HAP-1 (cell line): ENCODE measurements around the gene NRF1.

ENCODE experiments used
- DNase-seq, 2 experiments: peaks; one replicate each; pipeline ENCODE4 v3.0.0-alpha.2; 2016 to 2020; ENCODE audit warnings: low spot score in 2 of 2
- H3K27me3 ChIP-seq: fragments of 250-450 bp; sonication (Bioruptor Pico); 2 replicates; pipeline ENCODE4 v1.5.1; 2020; ENCODE audit warnings: low read depth, mild to moderate bottlenecking, moderate library complexity
- H3K36me3 ChIP-seq: fragments of 250-450 bp; sonication (Bioruptor Pico); replicated peaks from 2 replicates; pipeline ENCODE4 v1.5.1; 2020; ENCODE audit warnings: mild to moderate bottlenecking
- H3K4me1 ChIP-seq: fragments of 250-450 bp; sonication (Bioruptor Pico); 2 replicates; pipeline ENCODE4 v1.5.1; 2020; ENCODE audit warnings: mild to moderate bottlenecking
- H3K4me3 ChIP-seq: fragments of 250-450 bp; sonication (Bioruptor Pico); 2 replicates; pipeline ENCODE4 v1.5.1; 2020; ENCODE audit warnings: mild to moderate bottlenecking, moderate library complexity
- H3K9me3 ChIP-seq: fragments of 250-450 bp; sonication (Bioruptor Pico); 2 replicates; pipeline ENCODE4 v1.5.1; 2020; ENCODE audit warnings: mild to moderate bottlenecking, moderate library complexity
- in situ Hi-C: fragments of 300-500 bp; cut with MboI; formaldehyde crosslinking; loops from 3 replicates; pipeline ENCODE4 v1.14.3; 2020; ENCODE audit warnings: low sequenced_read_pairs, inconsistent platforms, mixed read lengths

Gene NRF1

DNA sequence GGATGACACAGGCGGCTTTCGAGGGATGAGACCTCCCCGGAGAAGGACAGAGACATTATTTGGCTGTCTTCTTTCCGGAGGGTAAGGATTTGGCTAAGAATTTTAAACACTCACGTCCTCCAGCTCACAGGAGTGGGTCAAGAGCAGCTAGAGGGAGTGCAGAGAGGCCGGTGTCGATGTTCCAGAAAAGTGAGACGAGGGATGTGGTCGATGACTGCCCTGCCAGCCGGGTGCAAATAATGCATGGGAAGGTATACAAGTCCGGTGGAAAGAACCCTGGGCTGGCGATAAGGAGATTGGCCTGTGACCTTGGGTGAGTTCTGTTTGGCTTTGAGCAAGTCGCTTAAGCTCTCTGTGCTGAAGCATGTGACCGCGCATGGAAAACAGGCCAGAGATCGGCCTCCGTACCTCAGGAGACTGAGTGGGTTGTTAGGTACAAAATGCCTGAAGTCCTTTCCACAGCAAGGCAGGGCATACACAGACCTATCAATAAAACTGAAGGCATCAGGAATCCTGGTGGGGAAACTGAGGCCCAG is 192.1 kb downstream of the NRF1 start:
- no peaks in the 10 kb centered on the region for H3K4me1 ChIP-seq
- DNase-seq = no peak
- in situ Hi-C loops = no loop called here

DNA sequence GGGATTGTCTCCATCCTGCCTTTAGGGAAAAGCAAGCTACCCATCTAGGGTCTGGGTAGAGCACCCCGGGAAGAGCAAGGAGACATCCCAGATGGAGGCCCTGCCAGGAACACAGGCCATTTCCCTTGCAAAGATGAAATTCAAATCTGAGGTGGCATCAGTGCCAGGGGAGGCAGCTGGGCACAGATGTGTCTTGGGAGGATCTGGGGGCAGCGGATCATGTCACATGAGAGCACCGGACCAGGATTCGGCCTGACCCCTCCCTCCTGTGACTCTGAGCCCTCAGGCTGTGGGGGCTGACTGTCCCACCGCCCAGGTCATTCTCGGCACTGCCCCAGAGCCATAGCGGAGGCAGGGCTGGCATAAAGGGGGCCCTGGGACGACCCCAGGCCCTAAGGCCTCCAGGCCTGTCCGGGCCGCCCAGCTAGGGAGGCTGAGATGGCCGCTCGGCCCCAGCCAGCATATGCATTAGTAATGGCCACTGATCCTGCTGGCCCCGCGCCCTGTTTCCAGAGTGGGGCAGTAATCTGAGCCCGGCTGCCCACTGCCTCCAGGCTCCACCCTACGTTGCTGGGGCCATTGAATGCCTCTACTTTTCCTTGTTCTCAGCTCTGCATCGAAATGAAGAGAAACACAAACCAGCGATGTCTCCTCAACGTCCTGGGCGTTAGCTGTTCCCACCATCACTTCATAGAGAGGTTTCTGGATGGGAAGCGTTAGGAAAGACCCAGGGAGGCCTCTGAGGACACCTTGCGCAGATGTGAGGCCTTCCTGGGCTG is 192.8 kb downstream of the NRF1 start:
- no peaks in the 10 kb centered on the region for H3K9me3 ChIP-seq
- no peak for DNase-seq
- H3K27me3 ChIP-seq = no peaks in the 10 kb centered on the region
- H3K4me3 ChIP-seq = no peak overlapping the region
- in situ Hi-C loops = no loop called here
- no peaks in the 10 kb centered on the region for H3K36me3 ChIP-seq
- no peaks in the 10 kb centered on the region for H3K4me1 ChIP-seq

More for the DNA sequence above, 192.1 kb downstream of the NRF1 start:
- Histone ChIP-seq H3K27me3 (no peaks in the 10 kb centered on the region), H3K36me3 (no peaks in the 10 kb centered on the region), H3K9me3 (no peaks in the 10 kb centered on the region), H3K4me3 (no peak overlapping the region)

DNA sequence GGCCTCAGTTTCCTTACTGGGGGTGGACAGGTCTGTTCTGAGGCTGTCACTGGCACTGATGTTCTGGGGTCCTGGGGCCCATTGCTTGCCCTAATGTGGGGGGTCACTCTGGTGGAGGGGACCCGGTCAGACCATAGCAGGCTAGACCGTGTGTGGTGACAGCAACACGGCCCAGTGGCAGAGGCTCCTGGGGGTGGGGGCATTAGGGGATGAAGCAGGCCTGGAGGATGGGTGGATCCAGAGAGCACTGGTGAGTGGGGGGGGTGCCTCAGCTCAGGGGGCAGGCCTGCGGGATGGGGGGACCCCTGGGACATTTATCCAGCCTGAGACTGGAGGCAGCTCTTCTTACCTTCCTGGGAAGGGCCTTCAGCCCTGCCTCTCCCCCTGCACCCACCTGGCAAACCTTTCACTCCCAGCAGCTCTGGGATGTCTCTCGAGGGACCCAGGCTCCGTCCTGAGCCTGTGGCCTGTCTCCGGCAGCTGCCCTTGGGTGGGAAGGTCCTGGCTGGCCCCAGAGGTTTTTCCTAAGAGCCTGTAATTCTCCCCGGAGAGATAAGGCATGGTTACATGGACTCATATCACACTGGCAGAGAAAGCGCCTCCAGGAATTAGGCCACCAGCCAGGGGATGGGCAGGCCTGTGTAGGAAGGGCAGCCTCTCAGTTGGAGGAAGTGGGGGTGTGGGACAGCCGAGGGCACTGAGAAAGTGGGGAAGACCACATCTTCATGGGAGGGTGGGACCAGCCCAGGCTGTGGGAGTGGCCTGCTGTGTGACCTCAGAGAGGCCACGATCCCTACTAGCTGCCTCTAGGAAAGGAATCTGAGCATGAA is 193.6 kb downstream of the NRF1 start:
- H3K4me1 ChIP-seq = no peaks in the 10 kb centered on the region
- H3K27me3 ChIP-seq = no peaks in the 10 kb centered on the region
- DNase-seq = no peak
- H3K36me3 ChIP-seq = no peaks in the 10 kb centered on the region
- H3K4me3 ChIP-seq = no peak overlapping the region
- in situ Hi-C loops = no loop called here
- no peaks in the 10 kb centered on the region for H3K9me3 ChIP-seq
